BE2C (cell line): ENCODE data around the gene RADIL. TPM values are rescaled to one million over a fixed set of nuclear protein-coding genes. Genes with fewer than 3 reads are reported as not detected.

Experiments
- DNase-seq: peaks from one replicate; pipeline ENCODE4 v3.0.0-alpha.2; 2020
- H3K27me3 ChIP-seq: fragments of 250-450 bp; sonication (Bioruptor Pico); 2 replicates; pipeline ENCODE4 v1.5.1; 2020; ENCODE audit warnings: mild to moderate bottlenecking
- H3K36me3 ChIP-seq: fragments of 250-450 bp; sonication (Bioruptor Pico); 2 replicates; pipeline ENCODE4 v1.5.1; 2020; ENCODE audit warnings: mild to moderate bottlenecking
- H3K4me1 ChIP-seq: fragments of 250-450 bp; sonication (Bioruptor Pico); 2 replicates; pipeline ENCODE4 v1.5.1; 2020
- H3K4me3 ChIP-seq: 2 replicates; pipeline ENCODE4 v1.5.1; 2011; ENCODE audit warnings: low read depth, low read length
- H3K9me3 ChIP-seq: fragments of 250-450 bp; sonication (Bioruptor Pico); 2 replicates; pipeline ENCODE4 v1.5.1; 2020
- CTCF ChIP-seq: IDR thresholded peaks from 2 replicates; pipeline ENCODE4 v1.5.1; 2012; ENCODE audit warnings: mild to moderate bottlenecking, low read depth, low read length
- polyA plus RNA-seq: library from polyadenylated mRNA; unstranded; fragments of >200 nt; gene quantifications from one replicate; pipeline ENCODE4 v1.2.1, GENCODE V29; 2012; ENCODE audit warnings: low read depth, missing spikeins; ENCODE audit not compliant: insufficient read length, insufficient read depth

Gene RADIL, protein sequence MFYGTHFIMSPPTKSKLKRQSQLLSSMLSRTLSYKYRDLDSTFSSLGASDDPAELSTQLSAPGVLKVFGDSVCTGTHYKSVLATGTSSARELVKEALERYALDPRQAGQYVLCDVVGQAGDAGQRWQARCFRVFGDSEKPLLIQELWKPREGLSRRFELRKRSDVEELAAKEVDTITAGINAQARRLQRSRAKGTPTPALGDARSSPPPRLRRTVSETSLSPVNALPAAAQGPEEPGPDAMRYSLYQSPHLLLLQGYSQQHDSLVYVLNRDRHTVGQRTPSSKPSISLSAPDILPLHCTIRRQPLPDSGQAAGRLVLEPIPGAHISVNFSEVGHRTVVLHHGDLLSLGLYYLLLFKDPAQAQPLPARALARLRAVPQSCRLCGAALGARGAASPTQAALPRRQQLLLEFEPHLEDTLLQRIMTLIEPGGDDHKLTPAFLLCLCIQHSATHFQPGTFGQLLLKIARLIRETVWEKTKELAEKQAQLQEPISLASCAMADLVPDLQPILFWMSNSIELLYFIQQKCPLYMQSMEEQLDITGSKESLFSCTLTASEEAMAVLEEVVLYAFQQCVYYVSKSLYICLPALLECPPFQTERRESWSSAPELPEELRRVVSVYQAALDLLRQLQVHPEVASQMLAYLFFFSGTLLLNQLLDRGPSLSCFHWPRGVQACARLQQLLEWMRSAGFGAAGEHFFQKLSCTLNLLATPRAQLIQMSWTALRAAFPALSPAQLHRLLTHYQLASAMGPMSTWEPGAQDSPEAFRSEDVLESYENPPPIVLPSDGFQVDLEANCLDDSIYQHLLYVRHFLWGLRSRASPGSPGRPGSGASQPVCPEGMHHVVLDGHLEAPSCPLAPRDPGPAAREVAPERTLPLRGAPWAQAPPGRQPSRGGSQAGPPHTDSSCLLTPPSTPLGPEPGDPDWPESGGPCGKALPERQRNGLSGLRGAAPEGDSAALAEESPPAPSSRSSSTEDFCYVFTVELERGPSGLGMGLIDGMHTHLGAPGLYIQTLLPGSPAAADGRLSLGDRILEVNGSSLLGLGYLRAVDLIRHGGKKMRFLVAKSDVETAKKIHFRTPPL
- polyA plus RNA-seq: 15.6 TPM

DNA sequence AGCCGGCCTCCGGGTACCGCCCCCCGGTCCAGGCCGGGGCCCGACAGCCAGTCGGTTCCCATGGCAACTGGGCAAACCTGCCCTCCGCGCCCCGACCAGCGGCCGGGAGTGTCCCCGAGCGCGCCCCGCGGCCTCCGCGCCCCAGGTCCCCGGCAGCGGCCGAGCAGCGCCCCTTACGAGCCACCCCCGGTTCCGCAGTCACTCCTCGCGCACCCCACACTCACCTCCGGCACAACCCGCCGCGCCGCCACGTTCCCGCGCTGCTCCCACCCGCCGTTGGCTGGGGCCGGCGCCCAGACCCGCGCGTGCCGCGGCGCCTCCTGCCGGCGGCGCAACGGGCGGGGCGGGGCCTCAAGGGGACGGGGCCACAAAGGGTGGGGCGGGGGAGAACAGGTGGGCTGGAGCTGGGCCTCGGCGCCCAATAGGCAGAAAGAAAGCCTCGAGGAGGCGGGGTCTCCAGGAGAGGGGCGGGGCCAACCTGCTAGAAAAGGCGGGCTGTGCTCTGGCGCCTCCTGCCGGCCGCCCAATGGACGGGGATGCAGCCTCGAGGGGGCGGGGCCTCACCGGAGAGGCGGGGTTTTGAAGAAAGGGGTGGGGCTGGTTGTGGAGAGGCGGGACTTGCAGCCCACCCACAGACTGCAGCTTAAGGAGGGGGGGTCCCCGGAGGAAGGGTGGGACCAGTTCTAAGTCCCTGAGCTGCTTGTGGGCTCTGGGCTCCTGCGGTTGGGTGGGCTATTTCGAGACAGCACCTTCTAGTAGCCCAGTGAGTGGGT is at the start of gene RADIL:
Gene RADIL (minus strand): TSS at position 345 of the 773 bp plus-strand sequence. CDS start 5,577 bp downstream, outside the sequence.
- Histone ChIP-seq H3K27me3 (no peaks in the 10 kb centered on the region; the same call in 1 of the 2 replicates), H3K36me3 (no peaks in the 10 kb centered on the region), H3K9me3 (no peaks in the 10 kb centered on the region), H3K4me3 (peak within 1 kb of the TSS; percentile 62), H3K4me1 (peaks cover 5% of the 10 kb centered on the region)
- TF ChIP-seq CTCF: peak; percentile 78
- peak; percentile 99 for DNase-seq

GRCh38 chr7:4931943-4932342 is 48.4 kb upstream of the RADIL start:
- Histone ChIP-seq H3K4me1 (no peaks in the 10 kb centered on the region), H3K4me3 (no peak overlapping the region), H3K27me3 (no peaks in the 10 kb centered on the region), H3K9me3 (no peaks in the 10 kb centered on the region), H3K36me3 (no peaks in the 10 kb centered on the region)
- TF ChIP-seq CTCF: no peak
- DNase-seq: peak; percentile 50

- no peaks in the 10 kb centered on the region for H3K9me3 ChIP-seq
- H3K36me3 ChIP-seq: no peaks in the 10 kb centered on the region
- TF ChIP-seq CTCF: no peak
- no peak for DNase-seq
- H3K27me3 ChIP-seq: 0 out of 2 replicates have a peak, but pooled peaks cover 2% of the 10 kb centered on the region
- H3K4me3 ChIP-seq: no peak overlapping the region
- H3K4me1 ChIP-seq: no peaks in the 10 kb centered on the region
Measured at GRCh38 chr7:4929005-4929404, 45.5 kb upstream of the RADIL start.

- Histone ChIP-seq H3K9me3 (no peaks in the 10 kb centered on the region), H3K36me3 (no peaks in the 10 kb centered on the region), H3K4me1 (no peaks in the 10 kb centered on the region), H3K4me3 (no peak overlapping the region), H3K27me3 (0 out of 2 replicates have a peak, but pooled peaks cover 6% of the 10 kb centered on the region)
- TF ChIP-seq CTCF: no peak
- DNase-seq: no peak
Measured at GRCh38 chr7:4928445-4928844, 44.9 kb upstream of the RADIL start.

DNA sequence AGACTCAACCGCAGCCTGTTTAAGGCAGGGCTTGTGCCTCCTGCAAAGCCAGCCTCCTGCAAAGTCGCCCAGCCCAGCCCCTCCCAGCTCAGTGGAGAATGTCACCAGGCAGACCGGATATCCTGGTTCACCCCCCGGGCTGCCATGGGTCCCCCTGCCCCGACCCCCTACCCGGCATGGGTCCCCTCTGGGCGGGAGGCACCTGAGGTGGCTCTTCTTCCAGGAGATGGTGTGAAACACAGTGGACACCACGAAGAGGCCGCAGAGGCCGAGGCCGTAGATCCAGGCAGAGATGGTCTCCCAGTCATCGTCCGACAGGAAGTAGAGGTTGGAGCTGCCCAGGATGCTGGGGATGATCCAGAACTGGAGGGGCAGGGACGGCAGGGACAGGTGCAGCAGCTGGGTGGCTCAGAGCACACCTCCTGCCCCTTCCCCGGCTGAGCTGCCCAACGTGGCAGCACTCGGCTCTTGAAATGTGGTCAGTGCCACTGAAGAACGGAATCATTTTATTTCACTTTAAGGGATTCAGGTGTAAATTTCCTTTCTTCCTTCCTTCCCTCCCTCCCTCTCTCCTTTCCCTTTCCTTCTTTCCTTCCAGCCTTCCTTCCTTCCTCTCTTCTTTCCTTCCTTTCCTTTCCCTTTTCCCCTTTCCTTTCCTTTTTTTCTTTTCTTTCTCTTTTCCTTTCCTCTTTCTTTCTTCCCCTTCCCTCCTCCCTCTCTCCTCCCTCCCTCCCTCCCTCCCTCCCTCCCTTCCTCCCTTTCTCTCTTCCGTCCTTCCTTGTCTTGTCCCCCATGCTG is 36.7 kb upstream of the RADIL start:
- H3K9me3 ChIP-seq: 0 out of 2 replicates have a peak, but pooled peaks cover 4% of the 10 kb centered on the region
- H3K36me3 ChIP-seq: no peaks in the 10 kb centered on the region
- no peaks in the 10 kb centered on the region for H3K4me1 ChIP-seq
- H3K27me3 ChIP-seq: peaks cover 6% of the 10 kb centered on the region; the same call in 1 of the 2 replicates
- no peak for DNase-seq
- no peak for TF ChIP-seq CTCF
- H3K4me3 ChIP-seq: no peak overlapping the region
